ENCODE results near the gene CLOCK. TPM values are rescaled to one million over a fixed set of nuclear protein-coding genes. Genes with fewer than 3 reads are reported as not detected.

The CLOCK gene
- total and polyA plus RNA-seq, 9 of the 15 experiments (the other 6 are each of a cell fraction or from before 2014, with no cell fraction given), result 3.7 to 14.4 (median 9.4) TPM

GRCh38 chr4:55386073-55386472, 160.6 kb downstream of the CLOCK start:
- in situ Hi-C loops (cut with MboI) (no loop called here), intact Hi-C loops (cut with micrococcal nuclease) (loop anchor here (1.0 to 2.0 kb wide), 2 partner anchors 11 to 39 kb away; partner anchors contain the start of gene SRD5A3)
- peak; percentile 46 to 73 (median 60) for DNase-seq (ENCODE audit: extremely low read depth in 1 of 4, low spot score in 3 of 4)
- no peaks in the 10 kb centered on the region for H4K20me1 ChIP-seq (replicated peaks; ENCODE audit: control insufficient read depth, insufficient read depth, low read length)
- no TSS peak for BruUV-seq (replicated peaks)
- H3K4me2 ChIP-seq (ENCODE audit: insufficient read depth, low read length), result peak overlapping the region; percentile 60
- peak overlapping the region; percentile 53 for H3K27ac ChIP-seq (ENCODE audit: extremely low read depth, low read depth, low read length)
- H2AFZ ChIP-seq (ENCODE audit: low read depth, low read length), result peak overlapping the region; percentile 77
- peak; percentile 91 for ATAC-seq
- no peaks in the 10 kb centered on the region for H3K9me3 ChIP-seq (replicated peaks; ENCODE audit: control insufficient read depth, insufficient read depth, low read depth, low read length)
- H3K79me2 ChIP-seq (ENCODE audit: control insufficient read depth, insufficient read depth, low read length), result no peaks in the 10 kb centered on the region
- peak; percentile 89 for FAIRE-seq
- no peaks in the 10 kb centered on the region for H3K27me3 ChIP-seq (ENCODE audit: control insufficient read depth in 2 of 2, insufficient read depth in 2 of 2, low read length in 2 of 2)
- H3K9me1 ChIP-seq (ENCODE audit: control insufficient read depth, insufficient read depth, low read length), result no peaks in the 10 kb centered on the region
- peak overlapping the region in 1 of 2 experiments; percentile 19; a peak in 1 of 4 replicates for H3K9ac ChIP-seq (ENCODE audit: insufficient read depth in 1 of 2, low read depth in 2 of 2, low read length in 2 of 2)
- POLR2A ChIA-PET, result interaction anchor here (0.5 to 2.1 kb wide), 4 partner anchors 9 to 156 kb away, joined by 3 to 23 read pairs (median 3); partner anchors contain the start of gene TMEM165
- CTCF ChIA-PET (ENCODE audit: low intra/inter-chr PET ratio), result no interaction called here
- H3K4me1 ChIP-seq (replicated peaks in 1 of 2; ENCODE audit: control insufficient read depth in 2 of 2, insufficient read depth in 2 of 2, low read length in 2 of 2), result peaks cover 29 to 42% of the 10 kb centered on the region in 2 experiments
- H3K36me3 ChIP-seq (ENCODE audit: control insufficient read depth, insufficient read depth, low read length), result no peaks in the 10 kb centered on the region
- no peak overlapping the region for H3K4me3 ChIP-seq
- TF ChIP-seq ARID2 (IDR thresholded peaks at IDR 0.05), result no peak
- TF ChIP-seq RREB1 (CRISPR knock-in tag; IDR thresholded peaks at IDR 0.05), result no peak
- no peak for TF ChIP-seq PYGO2 (tag; IDR thresholded peaks at IDR 0.05)
- no peak for TF ChIP-seq ZKSCAN8 (CRISPR knock-in tag; IDR thresholded peaks at IDR 0.05)
- no peak for TF ChIP-seq TBL1XR1 (IDR thresholded peaks at IDR 0.05; ENCODE audit: low read length in 2 of 2)
- TF ChIP-seq POLR2B (IDR thresholded peaks at IDR 0.05; ENCODE audit: low read depth, partially characterized antibody), result no peak
- no peak for TF ChIP-seq ETS1 (conservative IDR thresholded peaks at IDR 0.05; ENCODE audit: control insufficient read depth, low read depth, low read length)
- TF ChIP-seq NR0B1 (IDR thresholded peaks at IDR 0.05; ENCODE audit: partially characterized antibody), result no peak
- no peak for TF ChIP-seq RNF219 (CRISPR knock-in tag; IDR thresholded peaks at IDR 0.05)
- no peak for TF ChIP-seq ZNF445 (CRISPR knock-in tag; IDR thresholded peaks at IDR 0.05; ENCODE audit: low read depth)
- TF ChIP-seq ARHGAP35 (IDR thresholded peaks at IDR 0.05; ENCODE audit: partially characterized antibody), result no peak
- TF ChIP-seq MCM7 (IDR thresholded peaks at IDR 0.05), result no peak
- no peak for TF ChIP-seq ZNF3 (CRISPR knock-in tag; IDR thresholded peaks at IDR 0.05)

Data from K562 (cell line).